ENCODE measurements around the gene CELSR1. TPM values are rescaled to one million over a fixed set of nuclear protein-coding genes. Genes with fewer than 3 reads are reported as not detected.

CELSR1 gene
- total and polyA plus RNA-seq, 8 donors, result 24.6 to 59.8 (median 33.3) TPM

DNA sequence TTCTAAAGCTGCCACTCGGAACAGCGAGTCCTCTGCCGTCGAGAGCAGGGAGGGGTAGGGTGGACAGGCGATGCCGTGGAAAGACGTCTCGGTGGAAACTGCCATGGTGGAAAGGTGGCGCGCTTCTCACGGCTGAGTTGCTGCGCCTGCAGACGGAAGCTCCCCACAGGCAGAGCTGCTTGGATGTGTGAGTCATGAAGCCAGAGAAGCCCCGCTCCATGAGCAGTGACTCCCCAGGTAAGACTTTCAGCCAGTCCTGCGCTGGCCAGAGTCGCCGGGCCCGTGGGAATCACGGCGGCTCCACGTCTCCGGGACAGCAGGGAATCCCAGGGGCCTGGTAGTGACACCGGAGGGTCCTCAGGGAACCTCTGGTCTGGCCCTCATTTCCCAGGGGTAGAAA lies 205.9 kb downstream of the CELSR1 start:
- Histone ChIP-seq H3K9me3 (no peaks in the 10 kb centered on the region), H3K36me3 (peaks cover 0 to 29% of the 10 kb centered on the region in 2 donors), H3K27ac (no peak overlapping the region), H3K4me3 (no peak overlapping the region), H3K4me1 (peaks cover 1 to 10% of the 10 kb centered on the region in 2 donors), H3K27me3 (no peaks in the 10 kb centered on the region)
- TF ChIP-seq, protein P1, sequence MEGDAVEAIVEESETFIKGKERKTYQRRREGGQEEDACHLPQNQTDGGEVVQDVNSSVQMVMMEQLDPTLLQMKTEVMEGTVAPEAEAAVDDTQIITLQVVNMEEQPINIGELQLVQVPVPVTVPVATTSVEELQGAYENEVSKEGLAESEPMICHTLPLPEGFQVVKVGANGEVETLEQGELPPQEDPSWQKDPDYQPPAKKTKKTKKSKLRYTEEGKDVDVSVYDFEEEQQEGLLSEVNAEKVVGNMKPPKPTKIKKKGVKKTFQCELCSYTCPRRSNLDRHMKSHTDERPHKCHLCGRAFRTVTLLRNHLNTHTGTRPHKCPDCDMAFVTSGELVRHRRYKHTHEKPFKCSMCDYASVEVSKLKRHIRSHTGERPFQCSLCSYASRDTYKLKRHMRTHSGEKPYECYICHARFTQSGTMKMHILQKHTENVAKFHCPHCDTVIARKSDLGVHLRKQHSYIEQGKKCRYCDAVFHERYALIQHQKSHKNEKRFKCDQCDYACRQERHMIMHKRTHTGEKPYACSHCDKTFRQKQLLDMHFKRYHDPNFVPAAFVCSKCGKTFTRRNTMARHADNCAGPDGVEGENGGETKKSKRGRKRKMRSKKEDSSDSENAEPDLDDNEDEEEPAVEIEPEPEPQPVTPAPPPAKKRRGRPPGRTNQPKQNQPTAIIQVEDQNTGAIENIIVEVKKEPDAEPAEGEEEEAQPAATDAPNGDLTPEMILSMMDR (IDR thresholded peaks at IDR 0.05), result no peak
- ATAC-seq (no peak), DNase-seq (peak in 1 of 4 donors; percentile 50)
- intact Hi-C loops (cut with DNase I), result no loop called here

DNA sequence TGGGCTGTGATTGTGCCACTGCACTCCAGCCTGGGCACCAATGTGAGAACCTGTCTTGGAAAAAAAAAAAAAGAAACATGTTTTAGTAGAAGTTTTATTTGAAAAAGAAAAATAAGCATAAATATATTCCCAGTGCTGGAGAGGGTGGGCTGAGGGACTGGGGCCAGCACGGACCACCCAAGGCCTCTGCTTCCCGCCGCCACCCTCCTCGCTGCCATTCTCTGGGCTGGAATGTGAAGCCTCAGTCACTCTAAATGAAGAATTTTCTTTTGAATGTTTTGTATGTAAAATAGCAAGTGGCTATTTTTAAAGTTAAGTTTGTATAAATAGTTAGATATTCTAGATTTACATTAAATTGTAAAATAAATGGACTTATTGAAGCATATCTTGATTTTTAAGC lies 207.0 kb downstream of the CELSR1 start:
- Histone ChIP-seq H3K9me3 (no peaks in the 10 kb centered on the region), H3K4me3 (no peak overlapping the region), H3K27me3 (no peaks in the 10 kb centered on the region), H3K27ac (no peak overlapping the region), H3K4me1 (peaks cover 0 to 7% of the 10 kb centered on the region in 2 donors), H3K36me3 (peaks cover 0 to 35% of the 10 kb centered on the region in 2 donors)
- ATAC-seq (no peak), DNase-seq (no peak)
- TF ChIP-seq, protein P1 (IDR thresholded peaks at IDR 0.05), result no peak
- intact Hi-C loops (cut with DNase I), result no loop called here

DNA sequence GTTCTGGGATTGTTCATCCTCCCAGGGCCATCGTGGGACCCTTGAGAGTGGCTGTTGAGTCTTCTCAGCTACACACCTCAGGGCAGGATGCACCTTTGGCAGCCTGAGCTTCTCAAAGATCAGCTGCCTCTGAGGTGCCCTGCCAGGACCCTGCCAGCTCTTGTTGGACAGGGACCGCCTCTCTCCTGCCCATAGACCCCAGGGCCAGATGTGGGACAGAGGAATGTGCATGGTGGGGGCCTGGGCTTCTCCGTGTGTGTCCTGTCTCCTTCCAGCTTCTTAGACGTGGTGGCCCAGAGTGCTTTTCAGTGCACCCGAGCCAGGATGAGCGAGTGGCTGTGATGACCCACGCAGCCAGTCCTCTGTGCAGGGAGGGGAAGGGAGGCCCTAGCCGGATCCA lies 207.8 kb downstream of the CELSR1 start:
- Histone ChIP-seq H3K4me1 (peaks cover 0 to under 1% of the 10 kb centered on the region in 2 donors), H3K4me3 (no peak overlapping the region), H3K36me3 (peaks cover 0 to 38% of the 10 kb centered on the region in 2 donors), H3K9me3 (no peaks in the 10 kb centered on the region), H3K27ac (no peak overlapping the region), H3K27me3 (no peaks in the 10 kb centered on the region)
- TF ChIP-seq, protein P1 (IDR thresholded peaks at IDR 0.05), result no peak
- ATAC-seq (no peak), DNase-seq (no peak)
- intact Hi-C loops (cut with DNase I), result no loop called here

DNA sequence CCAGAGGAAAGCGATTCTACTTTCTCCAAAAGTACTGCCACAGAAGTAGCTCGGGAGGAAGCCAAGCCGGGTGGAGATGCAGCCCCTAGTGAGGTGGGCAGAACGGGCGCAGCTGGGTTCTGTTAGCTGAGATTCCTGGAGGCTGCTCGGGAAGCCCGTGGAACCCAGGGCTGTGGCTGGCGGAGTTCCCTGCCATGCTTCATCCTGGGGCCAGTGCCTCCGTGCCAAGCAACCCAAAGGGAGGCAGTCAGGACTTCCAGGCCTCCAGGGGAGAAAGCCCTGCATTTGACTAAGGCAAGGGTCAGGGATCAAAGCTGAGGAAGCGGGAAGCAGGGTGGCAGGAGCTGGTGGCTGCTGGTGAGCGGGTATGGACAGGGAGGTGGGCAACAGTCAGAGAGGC lies 208.6 kb downstream of the CELSR1 start:
- Histone ChIP-seq H3K27me3 (no peaks in the 10 kb centered on the region), H3K4me3 (no peak overlapping the region), H3K4me1 (no peaks in the 10 kb centered on the region), H3K27ac (no peak overlapping the region), H3K36me3 (peaks cover 0 to 38% of the 10 kb centered on the region in 2 donors), H3K9me3 (no peaks in the 10 kb centered on the region)
- intact Hi-C loops (cut with DNase I), result no loop called here
- peak in 1 of 4 donors; percentile 59 for DNase-seq
- TF ChIP-seq, protein P1 (IDR thresholded peaks at IDR 0.05), result no peak
- ATAC-seq, result no peak

DNA sequence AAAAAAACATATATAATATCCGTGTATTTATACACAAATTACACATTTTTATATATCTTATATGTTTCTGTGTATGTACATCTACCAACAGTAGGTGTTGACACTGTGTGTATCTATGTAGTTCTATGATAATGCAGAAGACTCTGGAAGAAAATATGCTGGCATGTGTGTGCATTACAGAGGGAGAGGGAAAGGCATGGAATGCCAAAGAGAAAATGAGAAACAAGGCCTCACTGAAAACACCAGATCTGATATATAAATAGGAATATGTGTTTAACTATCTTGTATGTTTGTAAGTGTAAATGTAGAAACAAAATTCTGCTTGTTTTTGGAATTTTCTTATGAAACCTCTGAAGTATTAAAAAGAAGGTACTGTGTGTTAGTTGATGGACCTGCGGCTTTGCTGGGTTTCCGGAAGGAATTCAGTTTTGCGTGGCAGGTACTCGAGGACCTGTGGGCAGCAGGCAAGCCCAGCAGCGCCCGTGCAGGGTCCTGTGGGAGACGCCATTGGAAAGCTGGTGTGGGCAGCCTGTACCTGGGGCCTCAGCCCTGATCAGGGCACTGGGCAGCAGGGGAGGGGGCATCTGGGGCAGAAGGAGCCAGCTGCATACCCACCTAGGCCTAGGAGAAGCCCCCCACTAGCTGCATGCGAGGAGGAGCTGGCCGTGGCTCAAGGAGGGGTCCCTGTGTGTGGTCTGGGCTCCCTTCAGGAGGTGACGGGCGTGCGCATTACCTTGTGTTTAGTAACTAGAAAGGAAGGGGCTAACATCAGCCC lies 209.5 kb downstream of the CELSR1 start:
- ATAC-seq (no peak), DNase-seq (peak in 1 of 4 donors; percentile 46)
- peaks cover 0 to 45% of the 10 kb centered on the region in 2 donors for H3K36me3 ChIP-seq
- no peak overlapping the region for H3K4me3 ChIP-seq
- intact Hi-C loops (cut with DNase I), result no loop called here
- no peak overlapping the region for H3K27ac ChIP-seq
- TF ChIP-seq, protein P1 (IDR thresholded peaks at IDR 0.05), result no peak
- no peaks in the 10 kb centered on the region for H3K4me1 ChIP-seq
- H3K9me3 ChIP-seq, result no peaks in the 10 kb centered on the region
- H3K27me3 ChIP-seq, result no peaks in the 10 kb centered on the region

Data from left lung (tissue), 10 donors.